AG09319 (cell line): ENCODE measurements around the gene ZNF107.

Experiments used
- DNase-seq: peaks from one replicate; pipeline ENCODE4 v3.0.0-alpha.2; 2010; ENCODE audit warnings: low read depth; ENCODE audit errors: extremely low read depth
- TF ChIP-seq, protein P1 (sequence below): IDR thresholded peaks from 2 replicates; pipeline ENCODE4 v1.5.1; 2011; ENCODE audit warnings: low read depth, mild to moderate bottlenecking, inconsistent platforms, low read length, moderate library complexity

ZNF107 gene

DNA sequence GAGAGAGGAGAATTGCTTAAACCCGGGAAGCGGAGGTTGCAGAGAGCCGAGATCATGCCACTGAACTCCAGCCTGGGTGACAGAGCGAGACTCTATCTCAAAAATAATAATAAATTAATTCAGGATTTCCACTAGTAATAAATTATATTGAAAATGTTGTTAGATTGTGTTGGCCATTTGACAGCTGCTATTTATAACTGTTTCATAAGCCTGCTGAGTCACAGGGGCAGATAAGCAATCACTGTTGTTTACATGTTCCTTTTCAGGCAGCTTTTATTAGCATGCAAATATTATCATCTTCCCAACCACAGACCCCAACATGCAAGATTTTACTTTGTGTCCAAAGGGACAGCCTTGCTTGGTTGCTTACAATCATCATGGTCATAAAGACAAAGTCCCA lies 78.7 kb downstream of the ZNF107 start:
- no peak for DNase-seq

DNA sequence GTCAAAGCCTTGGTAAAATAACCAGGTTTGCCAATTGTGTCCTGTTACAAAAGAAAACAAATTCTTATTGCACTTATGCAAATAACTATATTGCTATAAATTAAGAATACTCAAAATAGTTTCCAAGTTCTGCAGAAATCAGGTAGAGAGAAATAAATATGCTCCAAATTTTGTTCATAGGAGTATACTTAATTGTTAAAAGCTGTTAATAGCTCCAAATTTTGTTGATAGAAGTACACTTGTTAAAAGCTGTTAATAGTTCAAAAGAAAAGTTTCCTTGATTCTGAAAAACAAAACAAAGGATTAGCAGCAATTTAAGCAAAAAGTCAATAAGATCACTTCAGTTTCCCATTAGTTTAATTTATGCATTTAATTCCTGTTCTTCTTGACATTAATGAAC lies 81.9 kb downstream of the ZNF107 start:
- DNase-seq: no peak
- TF ChIP-seq, protein P1, sequence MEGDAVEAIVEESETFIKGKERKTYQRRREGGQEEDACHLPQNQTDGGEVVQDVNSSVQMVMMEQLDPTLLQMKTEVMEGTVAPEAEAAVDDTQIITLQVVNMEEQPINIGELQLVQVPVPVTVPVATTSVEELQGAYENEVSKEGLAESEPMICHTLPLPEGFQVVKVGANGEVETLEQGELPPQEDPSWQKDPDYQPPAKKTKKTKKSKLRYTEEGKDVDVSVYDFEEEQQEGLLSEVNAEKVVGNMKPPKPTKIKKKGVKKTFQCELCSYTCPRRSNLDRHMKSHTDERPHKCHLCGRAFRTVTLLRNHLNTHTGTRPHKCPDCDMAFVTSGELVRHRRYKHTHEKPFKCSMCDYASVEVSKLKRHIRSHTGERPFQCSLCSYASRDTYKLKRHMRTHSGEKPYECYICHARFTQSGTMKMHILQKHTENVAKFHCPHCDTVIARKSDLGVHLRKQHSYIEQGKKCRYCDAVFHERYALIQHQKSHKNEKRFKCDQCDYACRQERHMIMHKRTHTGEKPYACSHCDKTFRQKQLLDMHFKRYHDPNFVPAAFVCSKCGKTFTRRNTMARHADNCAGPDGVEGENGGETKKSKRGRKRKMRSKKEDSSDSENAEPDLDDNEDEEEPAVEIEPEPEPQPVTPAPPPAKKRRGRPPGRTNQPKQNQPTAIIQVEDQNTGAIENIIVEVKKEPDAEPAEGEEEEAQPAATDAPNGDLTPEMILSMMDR: no peak

More for the DNA sequence above, 78.7 kb downstream of the ZNF107 start:
- TF ChIP-seq, protein P1: no peak

DNA sequence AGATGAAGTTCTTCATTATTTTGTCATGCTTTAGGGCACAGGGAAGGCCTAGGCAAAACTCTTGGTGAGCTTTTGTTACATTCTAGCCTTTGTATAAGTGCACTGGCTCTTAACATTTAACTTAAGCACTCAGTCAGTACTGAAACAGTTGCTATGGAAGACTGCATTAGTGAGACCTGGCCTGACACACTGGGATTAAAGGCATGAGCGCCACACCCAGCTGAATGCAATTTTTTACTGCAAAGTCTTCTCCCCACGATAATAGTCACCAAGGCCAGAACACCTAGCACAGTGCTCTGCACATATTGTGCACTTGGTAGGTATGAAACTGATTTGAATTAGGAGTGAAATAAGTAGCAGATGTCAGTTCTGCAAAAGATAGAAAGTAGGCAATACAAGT lies 87.1 kb downstream of the ZNF107 start:
- TF ChIP-seq, protein P1: no peak
- no peak for DNase-seq

DNA sequence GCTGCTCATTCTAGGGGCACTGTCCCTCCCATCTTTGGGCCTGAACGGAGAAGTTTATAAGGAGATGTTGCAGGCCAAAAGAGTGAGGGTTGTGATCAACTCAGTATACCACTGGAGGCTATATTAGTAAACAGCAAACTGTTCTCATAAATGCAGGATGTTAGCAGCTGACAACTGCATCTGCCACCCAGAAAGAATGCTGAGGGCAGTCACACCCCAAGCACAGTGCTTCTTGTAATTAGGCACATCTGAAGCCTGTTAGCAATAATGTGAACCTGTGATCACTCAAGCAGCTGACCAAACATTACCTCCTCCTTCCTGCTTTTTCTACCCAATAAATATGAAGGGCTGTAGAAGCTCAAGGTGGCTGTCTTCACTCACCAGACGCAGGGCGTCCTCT lies 89.9 kb downstream of the ZNF107 start:
- DNase-seq: no peak
- TF ChIP-seq, protein P1: no peak

DNA sequence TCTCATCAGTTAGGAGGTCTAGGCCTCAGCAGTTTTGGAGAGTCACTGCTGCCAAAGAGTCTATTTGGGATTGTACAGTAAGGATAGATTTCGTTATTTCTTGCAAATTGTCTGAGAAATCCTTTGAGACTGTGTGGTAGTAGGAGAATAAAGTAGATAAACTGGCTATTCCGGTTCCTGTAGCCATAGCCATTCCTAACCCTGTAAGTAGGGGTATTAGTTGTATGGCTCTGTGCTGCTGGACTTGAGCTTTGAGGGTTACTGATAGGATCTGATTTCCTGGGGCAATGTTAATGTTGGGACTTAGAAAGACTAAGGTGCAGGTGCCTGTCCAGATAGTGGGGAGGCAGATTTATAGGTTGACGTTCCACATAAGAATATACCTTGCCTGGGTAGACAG lies 92.2 kb downstream of the ZNF107 start:
- no peak for DNase-seq

More for the DNA sequence above, 92.2 kb downstream of the ZNF107 start:
- TF ChIP-seq, protein P1: no peak
